ENCODE measurements around the gene FKBP1B.

DNA sequence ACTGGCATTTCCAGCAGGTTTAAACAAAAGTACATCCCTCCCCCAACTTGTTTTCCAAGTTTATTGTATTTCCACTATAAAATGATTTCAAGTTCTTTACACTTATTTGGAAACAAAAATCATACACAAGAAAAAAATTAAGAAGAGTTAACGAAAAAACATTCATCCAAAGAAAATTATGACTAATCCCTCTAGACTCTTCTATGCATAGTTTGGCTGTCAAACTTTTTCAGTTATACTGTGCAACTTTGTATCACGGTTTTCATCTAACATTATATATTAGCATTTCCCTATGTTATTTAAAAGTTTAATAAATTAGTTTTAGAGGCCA is 3.0 kb upstream of the FKBP1B start:
- TF ChIP-seq, protein P1, sequence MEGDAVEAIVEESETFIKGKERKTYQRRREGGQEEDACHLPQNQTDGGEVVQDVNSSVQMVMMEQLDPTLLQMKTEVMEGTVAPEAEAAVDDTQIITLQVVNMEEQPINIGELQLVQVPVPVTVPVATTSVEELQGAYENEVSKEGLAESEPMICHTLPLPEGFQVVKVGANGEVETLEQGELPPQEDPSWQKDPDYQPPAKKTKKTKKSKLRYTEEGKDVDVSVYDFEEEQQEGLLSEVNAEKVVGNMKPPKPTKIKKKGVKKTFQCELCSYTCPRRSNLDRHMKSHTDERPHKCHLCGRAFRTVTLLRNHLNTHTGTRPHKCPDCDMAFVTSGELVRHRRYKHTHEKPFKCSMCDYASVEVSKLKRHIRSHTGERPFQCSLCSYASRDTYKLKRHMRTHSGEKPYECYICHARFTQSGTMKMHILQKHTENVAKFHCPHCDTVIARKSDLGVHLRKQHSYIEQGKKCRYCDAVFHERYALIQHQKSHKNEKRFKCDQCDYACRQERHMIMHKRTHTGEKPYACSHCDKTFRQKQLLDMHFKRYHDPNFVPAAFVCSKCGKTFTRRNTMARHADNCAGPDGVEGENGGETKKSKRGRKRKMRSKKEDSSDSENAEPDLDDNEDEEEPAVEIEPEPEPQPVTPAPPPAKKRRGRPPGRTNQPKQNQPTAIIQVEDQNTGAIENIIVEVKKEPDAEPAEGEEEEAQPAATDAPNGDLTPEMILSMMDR (conservative IDR thresholded peaks at IDR 0.05; ENCODE audit: low read depth, low read length): no peak
- no peak for TF ChIP-seq EZH2phosphoT487 (IDR thresholded peaks at IDR 0.05; ENCODE audit: borderline replicate concordance, low read length)

Measured in PC-3 (cell line).